Lower leg skin (tissue), 4 donors: ENCODE data around the gene FBXO44. TPM values are rescaled to one million over a fixed set of nuclear protein-coding genes. Genes with fewer than 3 reads are reported as not detected.

Source experiments
- DNase-seq, 2 donors: peaks; one replicate each; pipeline ENCODE4 v3.0.0-alpha.2; 2019; ENCODE audit warnings: low spot score in 2 of 2
- H3K4me3 ChIP-seq: fragments of 200-600 bp; sonication (generic); 2 replicates; pipeline ENCODE4 v1.5.1; 2017; ENCODE audit warnings: mild to moderate bottlenecking, low read depth; ENCODE audit not compliant: poor library complexity, severe bottlenecking
- POLR2A ChIP-seq, 2 donors: fragments of 450-650 bp; IDR thresholded peaks; one replicate each; pipeline ENCODE4 v1.6.1; 2016 to 2017; ENCODE audit warnings: antibody characterized with exemption in 2 of 2, mild to moderate bottlenecking in 1 of 2, moderate library complexity in 1 of 2
- WGBS, 2 donors: methylation state at CpG; one replicate each; pipeline ENCODE4 v1.1.5; 2018; 5-methylcytosine and 5-hydroxymethylcytosine counted together
- intact Hi-C: fragments of 100-400 bp; cut with DNase I; formaldehyde crosslinking; loops from one replicate; pipeline ENCODE4 v1.15.0; 2023; ENCODE audit warnings: low total_unique reads
- total RNA-seq, 4 donors: library from RNA; depleted of rRNA; stranded (reverse); fragments of >200 nt; gene quantifications; one replicate each; pipeline ENCODE4 v1.1.0, GENCODE V29; 2016
- TF ChIP-seq, protein P1 (sequence below), 3 donors: fragments of 450-650 bp; IDR thresholded peaks; one replicate each; pipeline ENCODE4 v1.5.1; 2016; ENCODE audit warnings: antibody characterized with exemption in 3 of 3, mild to moderate bottlenecking in 3 of 3, moderate library complexity in 2 of 3

Gene FBXO44
- total RNA-seq, 4 donors from 2014 or later: 25.0 to 32.3 (median 27.0) TPM

DNA sequence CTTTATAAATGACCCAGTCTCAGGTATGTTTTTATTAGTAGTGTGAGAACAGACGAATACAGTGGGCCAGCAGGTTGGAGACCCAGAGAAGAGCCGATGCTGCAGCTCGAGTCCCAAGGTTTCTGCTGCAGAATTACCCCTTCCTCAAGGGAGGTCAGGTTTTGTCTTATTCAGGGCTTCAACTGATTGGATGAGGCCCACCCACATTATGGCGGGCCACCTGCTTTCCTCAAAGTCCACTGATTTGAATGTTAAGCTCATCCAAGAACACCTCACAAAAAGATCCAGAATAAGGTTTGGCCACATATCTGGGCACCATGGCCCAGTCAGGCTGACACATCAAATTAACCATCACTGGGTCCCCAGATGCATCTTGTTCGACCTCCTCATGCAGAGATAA, 41.3 kb upstream of the FBXO44 start:
- WGBS, 2 donors: 79 to 85% methylated on average over 5 of the region's 5 CpGs
- H3K4me3 ChIP-seq: no peak overlapping the region
- no peak for TF ChIP-seq POLR2A (IDR thresholded peaks at IDR 0.05)
- TF ChIP-seq, protein P1, sequence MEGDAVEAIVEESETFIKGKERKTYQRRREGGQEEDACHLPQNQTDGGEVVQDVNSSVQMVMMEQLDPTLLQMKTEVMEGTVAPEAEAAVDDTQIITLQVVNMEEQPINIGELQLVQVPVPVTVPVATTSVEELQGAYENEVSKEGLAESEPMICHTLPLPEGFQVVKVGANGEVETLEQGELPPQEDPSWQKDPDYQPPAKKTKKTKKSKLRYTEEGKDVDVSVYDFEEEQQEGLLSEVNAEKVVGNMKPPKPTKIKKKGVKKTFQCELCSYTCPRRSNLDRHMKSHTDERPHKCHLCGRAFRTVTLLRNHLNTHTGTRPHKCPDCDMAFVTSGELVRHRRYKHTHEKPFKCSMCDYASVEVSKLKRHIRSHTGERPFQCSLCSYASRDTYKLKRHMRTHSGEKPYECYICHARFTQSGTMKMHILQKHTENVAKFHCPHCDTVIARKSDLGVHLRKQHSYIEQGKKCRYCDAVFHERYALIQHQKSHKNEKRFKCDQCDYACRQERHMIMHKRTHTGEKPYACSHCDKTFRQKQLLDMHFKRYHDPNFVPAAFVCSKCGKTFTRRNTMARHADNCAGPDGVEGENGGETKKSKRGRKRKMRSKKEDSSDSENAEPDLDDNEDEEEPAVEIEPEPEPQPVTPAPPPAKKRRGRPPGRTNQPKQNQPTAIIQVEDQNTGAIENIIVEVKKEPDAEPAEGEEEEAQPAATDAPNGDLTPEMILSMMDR (IDR thresholded peaks at IDR 0.05): no peak
- DNase-seq: no peak
- intact Hi-C loops: no loop called here

DNA sequence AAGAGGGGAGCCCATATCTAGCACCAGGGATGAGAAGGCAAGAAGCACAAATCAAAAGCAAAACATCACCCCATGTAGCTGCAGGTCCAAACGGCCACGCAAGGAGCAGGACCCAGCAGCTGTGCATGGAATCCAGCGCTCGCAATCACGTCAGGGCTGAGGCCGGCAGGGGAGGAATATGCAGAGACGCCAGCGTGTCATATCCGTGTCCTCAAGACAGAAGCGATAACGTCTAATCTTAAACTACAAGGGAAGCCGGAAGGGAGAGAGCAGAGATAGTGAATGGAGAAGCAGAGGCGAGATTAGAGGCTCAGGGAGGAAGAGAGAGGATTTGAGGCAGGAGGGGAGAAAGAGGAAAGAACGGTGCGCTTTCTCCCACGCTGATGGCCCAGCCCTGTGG, 39.6 kb upstream of the FBXO44 start:
- WGBS, 2 donors: 57 to 58% methylated on average over 16 of the region's 16 CpGs
- DNase-seq: no peak
- intact Hi-C loops: no loop called here
- no peak overlapping the region for H3K4me3 ChIP-seq
- TF ChIP-seq POLR2A (IDR thresholded peaks at IDR 0.05): no peak
- TF ChIP-seq, protein P1 (IDR thresholded peaks at IDR 0.05): no peak

DNA sequence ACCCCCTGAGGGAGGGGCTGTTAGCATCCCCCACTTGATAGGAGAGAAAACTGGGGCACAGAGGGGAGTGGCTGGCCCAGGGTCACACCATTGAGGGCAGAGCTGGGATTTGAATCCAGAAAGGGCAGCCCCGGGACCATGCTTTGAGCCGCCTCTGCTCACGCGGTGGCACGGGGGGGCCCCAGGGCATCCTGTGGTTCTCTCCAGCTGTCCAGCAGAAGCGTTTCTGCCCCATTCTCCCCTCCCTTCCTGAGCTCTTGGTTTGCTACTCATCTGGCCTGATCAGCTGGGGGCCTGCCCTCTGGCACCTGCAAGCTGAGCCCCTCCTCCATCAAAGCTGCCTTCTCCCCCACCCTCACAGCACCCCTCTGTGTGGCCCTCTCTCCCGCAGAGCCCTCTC, 37.9 kb upstream of the FBXO44 start:
- no peak for DNase-seq
- intact Hi-C loops: no loop called here
- TF ChIP-seq POLR2A (IDR thresholded peaks at IDR 0.05): no peak
- TF ChIP-seq, protein P1 (IDR thresholded peaks at IDR 0.05): no peak
- no peak overlapping the region for H3K4me3 ChIP-seq
- 50 to 57% methylated on average over 5 to 7 of the region's 7 CpGs for WGBS, 2 donors

DNA sequence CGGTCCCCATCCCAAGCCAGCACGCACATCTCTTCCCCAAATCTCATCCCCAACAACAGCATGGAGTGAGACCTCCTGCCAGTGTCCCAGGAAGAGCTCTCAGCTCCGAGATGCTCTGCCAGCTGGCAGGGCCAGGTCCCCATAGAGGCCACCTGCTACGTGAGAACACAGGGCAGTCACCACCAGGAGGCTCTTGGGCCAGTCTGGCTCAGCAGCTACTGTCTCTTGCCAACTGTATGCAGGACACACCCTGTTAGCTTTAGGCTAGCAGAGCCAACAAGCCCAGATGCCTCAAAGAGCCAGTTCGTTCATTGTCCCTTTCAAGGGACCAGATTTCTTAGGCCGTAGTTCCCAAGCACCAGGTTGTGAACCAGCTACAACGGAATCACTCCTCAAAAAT, 37.4 kb upstream of the FBXO44 start:
- no peak for DNase-seq
- intact Hi-C loops: no loop called here
- WGBS, 2 donors: 56 to 58% methylated on average over 6 to 7 of the region's 7 CpGs
- no peak overlapping the region for H3K4me3 ChIP-seq
- TF ChIP-seq POLR2A (IDR thresholded peaks at IDR 0.05): no peak
- TF ChIP-seq, protein P1 (IDR thresholded peaks at IDR 0.05): no peak

DNA sequence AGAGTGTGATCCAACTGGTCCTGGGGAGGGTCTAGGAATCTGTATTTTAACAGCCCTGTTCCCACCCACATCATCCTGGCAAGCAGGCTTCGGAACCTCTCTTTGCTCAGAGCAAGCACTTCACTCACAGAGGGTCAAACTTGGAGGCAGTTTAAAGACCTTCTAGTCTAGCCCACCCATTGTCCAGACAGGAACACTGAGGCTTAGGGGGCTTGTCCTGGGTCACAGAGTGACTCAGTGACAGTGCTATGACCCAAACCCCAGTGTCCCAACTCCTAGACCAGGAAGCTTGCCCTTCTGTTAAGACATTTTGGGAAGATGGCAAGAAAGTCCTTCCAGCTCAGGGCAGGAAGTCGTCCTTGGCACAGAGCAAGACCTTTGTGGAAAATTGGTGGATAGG, 36.9 kb upstream of the FBXO44 start:
- 80 to 82% methylated on average over 2 of the region's 2 CpGs for WGBS, 2 donors

DNA sequence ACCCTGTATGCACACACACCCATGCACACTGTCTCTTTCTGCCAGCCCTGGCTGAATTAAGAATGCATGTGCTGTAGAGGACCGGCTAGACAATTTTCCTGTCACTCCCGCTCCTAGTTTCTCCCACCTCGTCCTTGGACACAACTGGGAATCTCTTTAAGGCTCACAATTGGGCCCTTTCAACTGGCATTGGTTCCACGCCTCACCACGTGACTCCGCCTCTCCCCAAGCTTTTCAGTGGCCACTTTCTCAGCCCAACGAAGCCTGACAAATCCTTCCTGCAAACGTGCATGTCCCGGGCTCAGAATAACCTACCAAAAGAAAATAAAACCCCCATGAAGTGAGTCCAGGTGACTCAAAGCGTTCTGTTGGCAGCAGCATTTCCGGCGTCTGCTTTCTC, 34.3 kb upstream of the FBXO44 start:
- TF ChIP-seq, protein P1 (IDR thresholded peaks at IDR 0.05): no peak
- TF ChIP-seq POLR2A (IDR thresholded peaks at IDR 0.05): no peak

More for the DNA sequence above, 36.9 kb upstream of the FBXO44 start:
- intact Hi-C loops: no loop called here
- no peak overlapping the region for H3K4me3 ChIP-seq
- no peak for DNase-seq
- TF ChIP-seq POLR2A (IDR thresholded peaks at IDR 0.05): no peak
- TF ChIP-seq, protein P1 (IDR thresholded peaks at IDR 0.05): no peak

More for the DNA sequence above, 34.3 kb upstream of the FBXO44 start:
- no peak overlapping the region for H3K4me3 ChIP-seq
- WGBS, 2 donors: 47 to 51% methylated on average over 12 of the region's 12 CpGs
- no peak for DNase-seq
- intact Hi-C loops: no loop called here
